ENCODE measurements around the gene ACBD3. TPM values are rescaled to one million over a fixed set of nuclear protein-coding genes. Genes with fewer than 3 reads are reported as not detected.
A peak's percentile ranks its signal among the peaks of the same experiment; 100 is the strongest.

Gene ACBD3
- total RNA-seq, 1 experiment from 2014 or later = 39.2 TPM

- peak; percentile 75 for DNase-seq (ENCODE audit: low read depth)
- in situ Hi-C loops (cut with HindIII; ENCODE audit: low pct_unique_long_range_greater_than_20kb, low sequenced_read_pairs) = no loop called here
Observed at GRCh38 chr1:226121587-226122400, 64.7 kb downstream of the ACBD3 start.

DNA sequence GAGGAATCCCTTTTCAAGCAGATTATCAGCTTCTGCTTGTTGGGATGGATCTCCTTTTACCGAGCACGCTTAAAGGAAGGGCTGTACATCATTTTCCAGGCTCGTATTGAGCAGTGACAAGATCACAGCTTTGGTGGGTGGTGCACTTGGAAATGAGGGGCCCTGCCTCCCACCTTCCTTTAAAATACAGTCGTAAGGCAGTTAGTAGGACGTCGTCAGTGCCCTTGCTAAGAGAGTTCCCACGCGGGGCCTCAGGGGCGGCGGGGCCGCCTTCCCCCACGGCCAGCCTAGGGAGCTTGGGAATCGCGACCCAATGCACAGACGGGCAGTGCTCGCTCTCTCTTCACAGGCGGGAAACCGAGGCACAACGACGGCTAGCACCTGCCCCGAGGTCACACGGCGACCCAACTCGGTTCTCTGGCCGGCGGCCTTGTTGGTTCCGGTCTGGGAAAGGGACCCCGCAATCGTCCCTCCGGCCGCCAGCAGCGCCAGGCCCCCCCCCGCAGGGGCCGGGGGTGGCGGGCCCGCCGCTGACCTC, 65.4 kb downstream of the ACBD3 start:
- DNase-seq (ENCODE audit: low read depth) = no peak
- in situ Hi-C loops (cut with HindIII; ENCODE audit: low pct_unique_long_range_greater_than_20kb, low sequenced_read_pairs) = no loop called here

- DNase-seq (ENCODE audit: low read depth) = no peak
- in situ Hi-C loops (cut with HindIII; ENCODE audit: low pct_unique_long_range_greater_than_20kb, low sequenced_read_pairs) = no loop called here
Observed at GRCh38 chr1:226120398-226120797, 66.1 kb downstream of the ACBD3 start.

GRCh38 chr1:226119169-226119568, 67.4 kb downstream of the ACBD3 start:
- no peak for DNase-seq (ENCODE audit: low read depth)
- in situ Hi-C loops (cut with HindIII; ENCODE audit: low pct_unique_long_range_greater_than_20kb, low sequenced_read_pairs) = no loop called here

- DNase-seq (ENCODE audit: low read depth) = no peak
- in situ Hi-C loops (cut with HindIII; ENCODE audit: low pct_unique_long_range_greater_than_20kb, low sequenced_read_pairs) = no loop called here
Observed at GRCh38 chr1:226118357-226118756, 68.2 kb downstream of the ACBD3 start.

GRCh38 chr1:226117330-226117729, 69.2 kb downstream of the ACBD3 start:
- DNase-seq (ENCODE audit: low read depth) = no peak
- in situ Hi-C loops (cut with HindIII; ENCODE audit: low pct_unique_long_range_greater_than_20kb, low sequenced_read_pairs) = no loop called here

GRCh38 chr1:226116673-226117072, 69.9 kb downstream of the ACBD3 start:
- no peak for DNase-seq (ENCODE audit: low read depth)
- in situ Hi-C loops (cut with HindIII; ENCODE audit: low pct_unique_long_range_greater_than_20kb, low sequenced_read_pairs) = no loop called here

DNA sequence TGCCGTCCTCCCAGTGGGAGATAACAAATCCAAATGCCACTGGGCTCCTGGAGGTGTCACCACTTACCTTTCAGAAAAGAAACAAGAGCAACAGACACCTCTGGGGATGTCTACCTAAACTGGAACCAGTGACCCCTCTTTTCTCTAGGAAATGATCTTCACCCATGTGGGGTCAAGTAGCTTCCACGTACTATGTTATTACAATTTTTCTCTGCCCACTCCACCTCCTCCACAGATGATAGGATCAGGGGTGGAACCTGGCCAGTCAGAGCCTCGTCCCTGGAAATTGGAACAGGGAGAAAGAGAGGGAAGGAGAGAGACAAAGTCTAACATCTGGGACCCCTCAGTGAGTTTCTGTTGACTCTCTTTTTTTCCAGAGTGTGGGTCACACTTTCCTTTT, 73.9 kb downstream of the ACBD3 start:
- in situ Hi-C loops (cut with HindIII; ENCODE audit: low pct_unique_long_range_greater_than_20kb, low sequenced_read_pairs) = no loop called here
- DNase-seq (ENCODE audit: low read depth) = no peak

GRCh38 chr1:226111883-226112261, 74.7 kb downstream of the ACBD3 start:
- no peak for DNase-seq (ENCODE audit: low read depth)
- in situ Hi-C loops (cut with HindIII; ENCODE audit: low pct_unique_long_range_greater_than_20kb, low sequenced_read_pairs) = no loop called here

DNA sequence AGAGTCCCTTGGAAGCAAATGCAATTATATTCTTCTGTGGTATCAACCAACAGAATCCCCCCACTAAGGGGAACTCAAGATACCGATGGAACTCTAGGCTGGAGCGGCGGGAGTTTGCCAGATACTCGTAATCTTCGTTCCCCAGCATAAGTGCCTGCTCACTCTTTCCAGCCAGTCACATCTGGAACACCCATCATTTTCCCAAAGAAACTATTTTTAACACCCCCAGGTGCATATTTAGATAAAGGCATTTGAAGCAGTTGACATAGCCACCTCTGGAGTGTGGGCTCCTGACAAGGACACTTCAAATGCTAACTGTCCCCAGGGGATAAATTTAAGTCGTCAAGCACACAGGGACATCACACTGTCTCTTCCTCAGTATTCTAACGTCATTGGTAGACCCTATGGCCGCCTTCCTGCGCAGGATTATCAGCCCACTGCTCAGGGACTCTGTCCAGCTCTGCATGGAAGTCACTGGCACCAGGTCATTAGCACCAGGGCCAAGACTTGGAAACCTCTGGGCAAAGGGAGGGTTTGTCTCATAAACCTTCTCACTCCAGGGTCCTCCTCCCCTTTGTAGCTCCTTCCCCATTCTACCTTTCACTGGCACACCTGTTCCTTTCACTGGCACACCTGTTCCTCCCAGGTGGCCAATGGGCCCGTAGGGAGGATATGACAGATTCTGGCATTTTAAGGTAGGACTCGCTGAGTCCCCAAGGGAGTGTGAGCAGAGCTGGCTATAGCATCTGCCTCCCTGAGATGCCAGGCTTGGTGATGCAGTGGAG, 75.3 kb downstream of the ACBD3 start:
- no peak for DNase-seq (ENCODE audit: low read depth)
- in situ Hi-C loops (cut with HindIII; ENCODE audit: low pct_unique_long_range_greater_than_20kb, low sequenced_read_pairs) = no loop called here

GRCh38 chr1:226110249-226111097, 76.1 kb downstream of the ACBD3 start:
- in situ Hi-C loops (cut with HindIII; ENCODE audit: low pct_unique_long_range_greater_than_20kb, low sequenced_read_pairs) = no loop called here

DNA sequence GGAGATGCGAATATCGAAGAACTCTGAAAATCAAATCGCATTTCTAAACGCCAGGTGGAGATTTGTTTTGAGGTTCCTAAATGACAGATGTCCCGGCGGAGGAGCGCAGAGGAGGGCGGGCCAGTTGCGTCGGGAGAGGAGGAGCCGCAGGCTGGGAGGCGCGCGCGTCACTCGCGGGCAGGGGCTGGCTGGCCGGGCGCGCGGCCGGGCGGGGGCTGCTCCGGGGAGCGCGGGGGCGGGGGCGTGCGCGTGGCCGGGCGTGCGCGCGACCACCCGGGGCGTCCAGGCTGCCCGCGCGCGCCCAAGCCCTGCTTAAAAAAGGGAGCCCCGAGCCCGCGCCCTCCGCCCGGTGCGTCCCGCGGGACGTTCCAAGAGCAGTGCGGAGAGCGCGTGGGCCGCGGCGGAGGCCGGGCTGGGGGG, 76.7 kb downstream of the ACBD3 start:
- in situ Hi-C loops (cut with HindIII; ENCODE audit: low pct_unique_long_range_greater_than_20kb, low sequenced_read_pairs) = no loop called here
- DNase-seq (ENCODE audit: low read depth) = peak; percentile 78

More at GRCh38 chr1:226110249-226111097, 76.1 kb downstream of the ACBD3 start:
- DNase-seq (ENCODE audit: low read depth) = peak; percentile 75

- DNase-seq (ENCODE audit: low read depth) = no peak
- in situ Hi-C loops (cut with HindIII; ENCODE audit: low pct_unique_long_range_greater_than_20kb, low sequenced_read_pairs) = no loop called here
Observed at GRCh38 chr1:226108935-226109828, 77.4 kb downstream of the ACBD3 start.

- in situ Hi-C loops (cut with HindIII; ENCODE audit: low pct_unique_long_range_greater_than_20kb, low sequenced_read_pairs) = no loop called here
- no peak for DNase-seq (ENCODE audit: low read depth)
Observed at GRCh38 chr1:226107471-226108460, 78.8 kb downstream of the ACBD3 start.

DNA sequence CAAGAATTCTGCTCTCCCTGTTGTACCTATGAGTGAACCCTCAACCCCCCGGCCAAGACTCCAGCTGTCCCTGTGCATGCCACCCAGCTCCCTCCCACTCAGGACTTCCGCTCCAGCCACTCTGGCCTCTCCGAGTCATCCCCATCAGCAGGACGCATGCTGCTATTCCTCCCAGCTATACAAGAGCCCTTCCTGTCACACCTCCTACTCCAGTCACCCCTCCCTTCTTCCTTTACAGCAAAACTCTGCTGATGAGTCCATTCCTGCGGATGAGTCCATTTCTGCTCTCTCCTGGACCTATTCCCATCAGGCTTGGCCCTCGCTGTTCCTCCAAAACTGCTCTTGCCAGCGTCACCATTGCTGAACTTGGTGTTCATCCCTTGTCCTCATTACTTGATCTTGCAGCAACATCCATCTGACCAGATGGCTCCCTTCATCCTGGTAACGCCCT, 81.8 kb downstream of the ACBD3 start:
- in situ Hi-C loops (cut with HindIII; ENCODE audit: low pct_unique_long_range_greater_than_20kb, low sequenced_read_pairs) = no loop called here
- DNase-seq (ENCODE audit: low read depth) = no peak

Data from Caki2 (cell line).